Suppressor macrophage treated with lipopolysaccharide for 1 hour (primary cell): ENCODE measurements around the gene SMARCA2.

Experiments
- DNase-seq, 3 donors: peaks; one replicate each; pipeline ENCODE4 v3.0.0-alpha.2; 2020 to 2022

SMARCA2 gene

DNA sequence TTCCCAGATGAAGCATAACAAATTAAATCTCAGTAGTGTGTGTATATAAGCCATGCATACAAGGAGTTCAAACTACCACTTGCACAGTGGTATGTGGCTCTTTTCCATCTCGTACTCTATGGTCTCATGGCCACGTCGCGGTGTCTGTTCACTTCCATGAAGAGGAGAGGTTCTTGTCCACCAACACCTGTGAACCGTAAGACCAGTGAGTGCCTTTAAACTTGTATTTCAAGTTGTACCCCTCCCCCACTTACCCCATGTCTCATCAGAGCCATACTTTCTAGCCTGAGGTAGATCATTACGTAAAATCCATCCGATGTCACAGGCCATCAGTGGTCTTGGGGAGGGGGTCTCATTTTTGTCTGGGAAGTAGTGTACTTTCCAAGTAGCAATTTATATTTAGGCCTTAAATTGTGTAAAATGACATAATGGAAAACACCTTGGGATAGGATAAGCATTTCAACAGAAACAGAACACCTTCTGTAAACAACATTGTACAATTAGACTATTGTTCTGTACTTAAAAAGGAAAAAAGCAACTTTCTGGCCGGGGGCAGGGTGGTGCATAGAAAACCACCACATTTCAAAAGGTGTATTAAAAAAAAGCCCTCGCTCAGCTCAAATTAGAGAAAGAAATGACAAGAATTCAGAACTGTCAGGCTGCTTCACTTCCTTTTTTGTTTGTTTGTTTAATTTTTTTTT is 163.0 kb downstream of the SMARCA2 start:
- DNase-seq = no peak

GRCh38 chr9:2179567-2179966 is 164.4 kb downstream of the SMARCA2 start:
- DNase-seq = no peak

GRCh38 chr9:2180154-2180553 is 165.0 kb downstream of the SMARCA2 start:
- no peak for DNase-seq

DNA sequence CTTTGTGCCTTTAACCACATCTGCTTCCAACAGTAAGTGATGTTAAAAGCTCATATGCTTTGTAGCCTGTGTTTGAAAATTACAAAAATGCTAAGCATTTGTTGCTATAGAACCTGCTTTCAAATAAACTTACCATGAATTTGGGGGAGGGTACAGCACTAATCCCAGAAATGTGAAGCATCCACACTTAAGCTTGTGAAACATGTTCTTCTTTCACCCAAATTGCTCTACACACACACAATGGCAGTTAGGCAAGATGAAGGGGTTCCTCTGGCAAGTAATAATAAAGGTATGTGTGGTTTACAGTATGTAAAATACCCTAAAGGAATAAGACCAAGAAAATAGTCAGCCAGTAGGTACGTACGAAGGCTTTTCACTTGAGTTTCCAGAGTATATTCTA is 165.6 kb downstream of the SMARCA2 start:
- no peak for DNase-seq

GRCh38 chr9:2181792-2182191 is 166.6 kb downstream of the SMARCA2 start:
- DNase-seq = peak; percentile 54 to 76 (median 64)

- no peak for DNase-seq
Observed at GRCh38 chr9:2190939-2191608, 175.9 kb downstream of the SMARCA2 start.

GRCh38 chr9:2191609-2191972 is 176.4 kb downstream of the SMARCA2 start:
- no peak for DNase-seq

GRCh38 chr9:2192356-2192979 is 177.3 kb downstream of the SMARCA2 start:
- DNase-seq = no peak

DNA sequence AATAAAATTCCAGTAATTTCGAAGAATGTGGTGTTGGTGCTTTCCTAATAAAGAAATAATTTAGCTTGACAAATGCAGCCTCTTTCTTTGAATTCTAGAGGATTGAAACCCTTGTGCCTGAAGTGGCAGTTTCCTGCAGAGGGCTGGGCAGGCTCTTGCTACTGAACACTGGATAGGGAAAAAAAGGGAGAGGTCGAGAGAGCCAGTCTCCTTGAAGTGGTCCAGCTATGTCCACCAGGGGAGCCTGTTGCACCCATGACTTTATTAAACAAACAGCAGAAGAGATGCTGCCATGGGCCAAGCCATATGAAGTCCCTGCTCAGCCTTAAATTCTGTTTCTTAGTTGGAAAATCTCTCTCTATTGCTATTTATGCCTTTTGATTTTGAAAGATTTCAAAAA is 178.4 kb downstream of the SMARCA2 start:
- DNase-seq = no peak

- DNase-seq = no peak
Observed at GRCh38 chr9:2195211-2195610, 180.1 kb downstream of the SMARCA2 start.

- DNase-seq = no peak
Observed at GRCh38 chr9:2196757-2197156, 181.6 kb downstream of the SMARCA2 start.

- no peak for DNase-seq
Observed at GRCh38 chr9:2198956-2199635, 183.9 kb downstream of the SMARCA2 start.

- DNase-seq = no peak
Observed at GRCh38 chr9:2199999-2200796, 185.1 kb downstream of the SMARCA2 start.

GRCh38 chr9:2208465-2208864 is 193.3 kb downstream of the SMARCA2 start:
- no peak for DNase-seq

- DNase-seq = peak in 2 of 3 donors; percentile 43 to 45
Observed at GRCh38 chr9:2208991-2209390, 193.8 kb downstream of the SMARCA2 start.

DNA sequence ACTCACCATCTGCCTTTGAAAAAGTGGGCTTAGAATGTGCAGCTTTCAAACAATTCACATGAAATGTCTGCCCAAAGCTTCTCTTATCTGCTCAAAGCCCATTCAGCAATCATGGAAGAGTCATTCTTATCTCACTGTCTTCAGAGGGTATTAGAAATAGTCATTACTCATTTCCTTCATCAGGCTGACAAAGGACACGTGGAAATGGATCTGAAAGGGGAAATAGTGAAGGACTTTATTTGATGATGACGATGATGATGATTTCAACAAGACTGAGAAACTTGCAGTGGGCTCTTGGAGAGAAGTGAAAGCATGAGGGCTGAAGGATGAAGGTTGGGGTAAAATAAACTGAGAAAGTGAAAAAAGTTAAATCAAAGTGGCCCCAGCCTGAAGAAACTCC is 194.3 kb downstream of the SMARCA2 start:
- DNase-seq = peak; percentile 62 to 88 (median 78)

- DNase-seq = peak in 2 of 3 donors; percentile 13 to 20
Observed at GRCh38 chr9:2210201-2210600, 195.1 kb downstream of the SMARCA2 start.

DNA sequence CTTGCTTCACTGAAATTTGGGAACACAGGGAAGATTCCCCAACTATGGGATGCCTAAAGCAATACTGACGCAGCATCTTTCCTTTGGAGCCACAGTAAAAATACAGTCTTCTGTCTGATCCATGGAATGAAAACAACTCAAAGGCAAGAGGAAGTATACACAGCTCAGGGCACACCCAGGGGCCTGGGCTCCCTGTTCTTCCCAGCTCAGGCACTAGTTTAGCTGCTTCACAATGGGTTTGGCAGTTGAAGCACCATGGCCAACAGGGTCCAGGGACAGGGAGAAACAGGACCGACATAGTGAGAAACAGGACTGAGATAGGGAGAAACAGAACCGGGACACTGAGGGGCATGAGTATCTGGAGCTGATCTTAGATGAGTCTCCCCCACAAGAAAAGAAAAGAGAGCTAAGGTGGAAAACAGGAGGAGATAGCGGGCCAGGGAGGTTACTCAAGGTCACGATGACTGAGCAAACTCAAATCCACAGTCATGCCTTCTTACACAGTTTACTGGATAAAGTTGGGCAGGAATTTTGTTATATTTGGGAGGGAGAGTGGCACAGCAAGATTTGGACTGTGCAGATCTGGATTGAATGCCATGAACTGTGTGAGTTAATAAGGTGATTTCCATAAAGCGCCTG is 198.8 kb downstream of the SMARCA2 start:
- DNase-seq = no peak

DNA sequence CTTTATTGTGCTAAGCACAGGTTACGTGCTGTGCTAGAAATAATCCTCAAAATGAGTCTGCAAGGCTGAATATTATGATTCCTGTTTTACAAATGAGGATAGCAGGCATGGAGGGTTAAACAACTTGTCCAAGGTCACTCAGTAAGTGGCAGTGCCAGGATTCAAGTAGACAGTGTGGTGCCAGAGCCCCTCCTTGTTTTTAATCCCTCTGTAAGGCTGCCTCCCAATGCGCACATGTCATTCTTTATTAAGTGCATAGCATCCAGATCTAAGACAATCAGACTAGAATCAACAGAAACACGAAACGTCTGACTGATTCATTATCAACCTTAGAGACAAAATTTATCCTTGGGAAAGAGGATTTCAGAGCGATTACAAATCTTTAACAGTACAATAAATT is 199.6 kb downstream of the SMARCA2 start:
- DNase-seq = no peak

DNA sequence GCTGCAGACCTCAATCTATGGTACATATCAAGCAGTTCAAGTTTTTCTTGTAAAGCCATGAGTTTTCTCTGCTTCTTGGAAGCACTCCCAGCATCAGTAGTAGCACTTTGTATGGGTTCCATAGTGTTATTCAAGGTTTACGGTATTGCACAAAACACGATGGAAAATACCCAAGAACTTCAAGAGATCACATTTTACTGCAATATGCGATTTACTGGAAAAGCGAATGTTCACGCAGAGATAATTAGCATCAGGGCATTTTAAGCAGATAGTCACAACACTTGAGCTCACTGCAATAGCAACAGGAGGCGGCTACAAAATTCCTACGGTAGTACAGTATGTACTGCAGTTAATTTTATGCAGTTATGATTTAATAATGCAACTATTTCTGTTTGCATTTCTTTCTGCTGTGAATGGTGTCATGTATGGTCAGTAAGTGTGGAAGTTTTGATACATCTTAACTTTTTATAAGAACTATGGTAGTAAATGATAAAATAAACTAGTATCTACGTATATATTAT is 200.8 kb downstream of the SMARCA2 start:
- DNase-seq = no peak

DNA sequence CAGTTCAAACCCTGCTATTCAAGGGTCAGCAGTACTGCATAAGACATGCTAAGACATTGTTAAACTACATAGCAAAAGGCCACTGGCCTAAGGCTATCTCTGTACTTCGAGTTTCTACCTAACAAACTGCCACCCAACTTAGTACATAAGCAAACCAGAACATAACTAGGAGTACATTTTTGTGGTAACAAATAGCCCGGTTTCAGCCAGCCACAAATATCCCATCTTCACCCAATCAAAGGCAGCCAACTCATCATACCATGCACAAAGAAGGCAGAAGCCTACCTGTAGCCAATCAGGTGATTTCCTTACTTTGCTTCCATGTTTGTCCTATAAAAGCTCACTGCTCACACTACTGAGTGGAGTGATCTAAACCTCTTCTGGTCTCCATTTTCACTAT is 201.4 kb downstream of the SMARCA2 start:
- DNase-seq = no peak

DNA sequence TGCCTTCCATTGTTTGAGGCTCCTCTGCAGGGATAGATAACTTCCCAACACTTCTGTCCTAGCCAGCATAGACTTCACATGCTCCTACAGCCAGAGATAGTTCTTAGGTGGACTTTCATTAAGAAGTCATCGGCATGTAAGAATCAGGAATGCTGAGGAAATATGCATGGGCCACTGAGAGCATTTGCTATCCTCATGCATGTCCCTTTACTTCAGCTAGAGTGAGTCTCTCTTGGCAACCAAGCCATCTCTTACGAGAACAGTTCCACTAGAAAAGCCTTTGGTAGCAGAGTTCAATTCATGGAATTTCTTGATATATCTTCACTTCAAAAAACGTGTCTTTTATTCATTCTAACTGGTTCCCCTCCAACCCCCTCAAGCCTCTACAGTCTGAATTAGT is 202.4 kb downstream of the SMARCA2 start:
- no peak for DNase-seq
